ENCODE measurements around the gene TLE4. TPM values are rescaled to one million over a fixed set of nuclear protein-coding genes. Genes with fewer than 3 reads are reported as not detected.
A peak's percentile ranks its signal among the peaks of the same experiment; 100 is the strongest.

TLE4 gene
- total and polyA plus RNA-seq, 2 donors (not counting 1 experiment from before 2014, with no cell fraction given) = 13.5 to 35.0 TPM

GRCh38 chr9:79598562-79599345 is 27.0 kb downstream of the TLE4 start:
- no peak overlapping the region for H2AFZ ChIP-seq (ENCODE audit: low read length)
- H3K9ac ChIP-seq (ENCODE audit: insufficient read depth, low read length) = no peak overlapping the region
- no peak for DNase-seq (ENCODE audit: low read depth in 2 of 2)
- no peak overlapping the region for H3K4me2 ChIP-seq (ENCODE audit: extremely low read depth, insufficient read depth, low read length)
- no peaks in the 10 kb centered on the region for H3K4me1 ChIP-seq (ENCODE audit: control insufficient read depth, extremely low read depth, insufficient read depth, low read length)
- no peaks in the 10 kb centered on the region for H3K27me3 ChIP-seq (ENCODE audit: control insufficient read depth, insufficient read depth, low read length)
- no peaks in the 10 kb centered on the region for H3K9me3 ChIP-seq (ENCODE audit: control insufficient read depth, insufficient read depth, low read depth, low read length)
- TF ChIP-seq EZH2 (IDR thresholded peaks at IDR 0.05; ENCODE audit: low read length, missing control alignments) = no peak
- TF ChIP-seq CTCF (conservative IDR thresholded peaks at IDR 0.05 in 1 of 2, IDR thresholded peaks at IDR 0.05 in 1 of 2; ENCODE audit: low read depth in 1 of 2, low read length in 2 of 2) = no peak
- no peaks in the 10 kb centered on the region for H3K79me2 ChIP-seq (ENCODE audit: control insufficient read depth, insufficient read depth, low read length)
- H3K27ac ChIP-seq (ENCODE audit: insufficient read depth, low read length) = no peak overlapping the region
- H3K4me3 ChIP-seq (replicated peaks in 1 of 4; ENCODE audit: control extremely low read depth in 1 of 4, insufficient read depth in 1 of 4, low read depth in 3 of 4, low read length in 4 of 4) = no peak overlapping the region
- H4K20me1 ChIP-seq (ENCODE audit: control insufficient read depth, extremely low read depth, insufficient read depth, low read length) = no peaks in the 10 kb centered on the region
- no peaks in the 10 kb centered on the region for H3K36me3 ChIP-seq (ENCODE audit: control insufficient read depth, insufficient read depth, low read length)

- no peaks in the 10 kb centered on the region for H4K20me1 ChIP-seq (ENCODE audit: control insufficient read depth, extremely low read depth, insufficient read depth, low read length)
- H3K4me1 ChIP-seq (ENCODE audit: control insufficient read depth, extremely low read depth, insufficient read depth, low read length) = no peaks in the 10 kb centered on the region
- H2AFZ ChIP-seq (ENCODE audit: low read length) = no peak overlapping the region
- no peaks in the 10 kb centered on the region for H3K79me2 ChIP-seq (ENCODE audit: control insufficient read depth, insufficient read depth, low read length)
- no peak for DNase-seq (ENCODE audit: low read depth in 2 of 2)
- H3K9me3 ChIP-seq (ENCODE audit: control insufficient read depth, insufficient read depth, low read depth, low read length) = no peaks in the 10 kb centered on the region
- no peaks in the 10 kb centered on the region for H3K36me3 ChIP-seq (ENCODE audit: control insufficient read depth, insufficient read depth, low read length)
- H3K4me2 ChIP-seq (ENCODE audit: extremely low read depth, insufficient read depth, low read length) = no peak overlapping the region
- no peak overlapping the region for H3K27ac ChIP-seq (ENCODE audit: insufficient read depth, low read length)
- H3K4me3 ChIP-seq (replicated peaks in 1 of 4; ENCODE audit: control extremely low read depth in 1 of 4, insufficient read depth in 1 of 4, low read depth in 3 of 4, low read length in 4 of 4) = no peak overlapping the region
- no peaks in the 10 kb centered on the region for H3K27me3 ChIP-seq (ENCODE audit: control insufficient read depth, insufficient read depth, low read length)
- no peak for TF ChIP-seq CTCF (conservative IDR thresholded peaks at IDR 0.05 in 1 of 2, IDR thresholded peaks at IDR 0.05 in 1 of 2; ENCODE audit: low read depth in 1 of 2, low read length in 2 of 2)
- H3K9ac ChIP-seq (ENCODE audit: insufficient read depth, low read length) = no peak overlapping the region
Observed at GRCh38 chr9:79600466-79600865, 28.7 kb downstream of the TLE4 start.

GRCh38 chr9:79603222-79603920 is 31.6 kb downstream of the TLE4 start:
- no peaks in the 10 kb centered on the region for H4K20me1 ChIP-seq (ENCODE audit: control insufficient read depth, extremely low read depth, insufficient read depth, low read length)
- DNase-seq (ENCODE audit: low read depth in 2 of 2) = peak in 1 of 2 donors; percentile 58

More at GRCh38 chr9:79603222-79603920, 31.6 kb downstream of the TLE4 start:
- TF ChIP-seq EZH2 (IDR thresholded peaks at IDR 0.05; ENCODE audit: low read length, missing control alignments) (no peak), CTCF (conservative IDR thresholded peaks at IDR 0.05 in 1 of 2, IDR thresholded peaks at IDR 0.05 in 1 of 2; ENCODE audit: low read depth in 1 of 2, low read length in 2 of 2) (no peak)
- Histone ChIP-seq H3K27me3 (ENCODE audit: control insufficient read depth, insufficient read depth, low read length) (no peaks in the 10 kb centered on the region), H3K79me2 (ENCODE audit: control insufficient read depth, insufficient read depth, low read length) (no peaks in the 10 kb centered on the region), H3K36me3 (ENCODE audit: control insufficient read depth, insufficient read depth, low read length) (no peaks in the 10 kb centered on the region), H3K9ac (ENCODE audit: insufficient read depth, low read length) (no peak overlapping the region), H3K4me1 (ENCODE audit: control insufficient read depth, extremely low read depth, insufficient read depth, low read length) (no peaks in the 10 kb centered on the region), H3K27ac (ENCODE audit: insufficient read depth, low read length) (no peak overlapping the region), H3K4me3 (replicated peaks in 1 of 4; ENCODE audit: control extremely low read depth in 1 of 4, insufficient read depth in 1 of 4, low read depth in 3 of 4, low read length in 4 of 4) (no peak overlapping the region), H3K9me3 (ENCODE audit: control insufficient read depth, insufficient read depth, low read depth, low read length) (no peaks in the 10 kb centered on the region), H2AFZ (ENCODE audit: low read length) (no peak overlapping the region), H3K4me2 (ENCODE audit: extremely low read depth, insufficient read depth, low read length) (no peak overlapping the region)
